Activated B cell treated with CpG ODN at 0.5 μM for 24 hours (primary cell): ENCODE data around the gene SNED1. TPM values are rescaled to one million over a fixed set of nuclear protein-coding genes. Genes with fewer than 3 reads are reported as not detected.
"Not testable (repeated sequence)": the region's sequence is repeated elsewhere in the genome, so short reads cannot be mapped to it uniquely, and the experiment has no call there.

Experiments
- ATAC-seq: fragments of 200-7000 bp; cut with Tn5 transposase; one replicate; pipeline ENCODE4 v1.10.0; 2021; ENCODE audit warnings: low read depth, mild to moderate bottlenecking, moderate library complexity
- CTCF ChIA-PET: fragments of 350-600 bp; sonication (Branson Sonifier 250); formaldehyde crosslinking; loops from one replicate; lab custom pipeline; 2021; ENCODE audit warnings: antibody characterized with exemption; lab: Charles Lee
- POLR2A ChIA-PET: fragments of 350-600 bp; sonication (Branson Sonifier 250); formaldehyde crosslinking; loops from one replicate; lab custom pipeline; 2021; ENCODE audit warnings: antibody characterized with exemption; lab: Charles Lee
- DNase-seq: peaks from one replicate; pipeline ENCODE4 v3.0.0; 2022
- H3K27ac Mint-ChIP-seq: one replicate; pipeline ENCODE4 v1.8.0; 2020; ENCODE audit warnings: mixed read lengths
- H3K27me3 Mint-ChIP-seq: one replicate; pipeline ENCODE4 v1.8.0; 2021; ENCODE audit warnings: mixed read lengths
- H3K36me3 Mint-ChIP-seq: one replicate; pipeline ENCODE4 v1.8.0; 2021; ENCODE audit warnings: low read depth, mixed read lengths
- H3K4me1 Mint-ChIP-seq: one replicate; pipeline ENCODE4 v1.8.0; 2021; ENCODE audit warnings: mixed read lengths
- H3K4me3 Mint-ChIP-seq: one replicate; pipeline ENCODE4 v1.8.0; 2020; ENCODE audit warnings: mild to moderate bottlenecking, mixed read lengths
- H3K9me3 Mint-ChIP-seq: one replicate; pipeline ENCODE4 v1.8.0; 2020; ENCODE audit warnings: mixed read lengths
- CTCF ChIP-seq: fragments of 200-600 bp; IDR thresholded peaks from one replicate; pipeline ENCODE4 v1.8.0; 2022; ENCODE audit warnings: antibody characterized with exemption, mild to moderate bottlenecking
- intact Hi-C: fragments of 100-400 bp; cut with micrococcal nuclease; formaldehyde crosslinking; loops from one replicate; pipeline ENCODE4 v1.15.1; 2024
- total RNA-seq: library from RNA; stranded (reverse); gene quantifications from 2 replicates; pipeline ENCODE4 v1.2.3, GENCODE V29; 2022

SNED1 gene
- total RNA-seq, 1 donor from 2014 or later: 59.8 TPM

DNA sequence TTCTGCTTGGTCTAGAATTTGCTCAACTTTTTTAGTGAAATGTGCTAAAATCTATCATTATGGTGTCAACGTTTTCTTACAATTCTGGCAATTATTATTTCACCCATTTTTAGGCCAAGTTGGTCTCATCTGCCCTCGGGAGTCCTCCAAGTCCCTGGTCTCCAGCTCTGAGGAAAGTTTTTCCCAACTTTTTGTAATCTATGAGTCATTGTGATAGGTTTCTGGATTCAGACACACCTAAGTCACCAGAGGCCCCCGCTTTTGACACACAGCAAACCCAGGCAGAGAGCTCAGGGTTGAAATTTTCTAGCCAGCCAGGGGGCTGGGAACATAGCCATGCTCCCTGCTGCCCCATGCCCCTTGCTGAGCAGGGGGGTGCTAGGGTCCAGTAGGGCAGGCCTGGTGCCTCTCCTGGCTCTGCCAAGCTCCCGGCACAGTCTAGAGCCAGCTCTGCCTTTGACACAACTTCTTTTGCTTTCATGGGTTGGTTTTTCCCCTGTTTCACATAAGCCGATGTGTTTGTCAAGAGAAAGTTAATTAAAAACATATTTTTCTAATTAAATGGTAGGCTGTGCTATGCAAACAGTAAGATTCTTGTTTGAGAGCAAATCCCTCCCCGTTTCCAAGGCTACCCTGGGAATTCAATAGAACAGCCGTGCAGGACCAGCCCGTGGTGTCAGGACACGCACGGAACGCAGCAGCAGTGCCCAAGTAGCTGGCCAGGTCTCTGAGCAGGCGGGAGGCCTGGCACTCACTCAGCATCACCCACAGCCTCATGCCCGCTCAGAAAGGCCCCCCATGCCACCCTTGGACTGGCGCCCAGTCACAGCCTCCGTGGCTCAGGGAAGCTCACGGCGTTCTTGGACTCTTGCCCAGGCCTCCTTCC lies 25.5 kb upstream of the SNED1 start:
- CTCF ChIA-PET: no interaction called here
- Mint-ChIP-seq H3K4me3 (no peak overlapping the region), H3K4me1 (no peaks in the 10 kb centered on the region), H3K36me3 (no peaks in the 10 kb centered on the region), H3K9me3 (peaks cover 9% of the 10 kb centered on the region), H3K27ac (no peak overlapping the region), H3K27me3 (peaks cover 20% of the 10 kb centered on the region)
- ATAC-seq: no peak
- no peak for DNase-seq
- no peak for TF ChIP-seq CTCF
- intact Hi-C loops: no loop called here
- POLR2A ChIA-PET: no interaction called here

DNA sequence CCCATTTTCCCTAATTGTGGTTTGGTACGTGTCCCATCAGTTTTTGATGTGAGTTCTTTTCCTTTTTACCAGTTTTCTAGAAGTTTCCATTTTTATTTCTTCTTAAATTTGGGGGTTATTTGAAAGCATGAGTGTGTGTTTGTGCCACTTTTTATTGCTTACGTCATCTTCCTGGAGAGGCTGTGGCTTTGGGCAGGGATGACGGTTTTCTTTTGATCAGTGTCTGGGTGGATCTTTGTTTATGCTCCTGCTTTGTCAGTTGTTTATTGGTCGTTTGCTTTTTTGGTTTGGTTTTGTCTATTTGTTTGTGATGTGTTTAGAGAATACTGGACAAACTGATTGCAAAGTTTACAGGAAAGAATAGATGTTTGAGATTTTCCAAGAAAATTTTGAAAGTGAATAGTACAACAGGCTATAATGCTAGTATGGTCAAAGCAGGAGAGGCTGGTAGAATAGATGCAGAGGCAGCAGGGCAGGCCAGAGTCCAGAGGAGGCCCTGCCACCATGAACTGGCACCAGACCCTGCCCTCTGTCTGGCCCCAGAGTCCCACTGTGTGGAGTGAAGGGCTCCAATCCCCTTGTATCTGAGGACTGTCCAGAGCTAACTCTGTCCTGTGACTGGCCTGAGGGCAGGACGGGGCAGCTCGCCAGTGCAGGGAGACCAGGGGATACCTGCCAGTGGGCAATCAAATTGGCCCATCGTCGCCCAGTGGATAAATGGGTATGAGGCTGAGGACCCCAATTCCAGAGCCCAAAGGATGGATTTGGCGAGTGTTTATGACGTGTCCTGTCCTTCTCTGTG lies 23.4 kb upstream of the SNED1 start:
- DNase-seq (no peak), ATAC-seq (no peak)
- Mint-ChIP-seq H3K36me3 (no peaks in the 10 kb centered on the region), H3K27me3 (peaks cover 20% of the 10 kb centered on the region), H3K9me3 (peaks cover 9% of the 10 kb centered on the region), H3K27ac (no peak overlapping the region), H3K4me3 (no peak overlapping the region), H3K4me1 (no peaks in the 10 kb centered on the region)
- intact Hi-C loops: no loop called here
- ChIA-PET POLR2A (no interaction called here), CTCF (no interaction called here)
- no peak for TF ChIP-seq CTCF

- peaks cover 20% of the 10 kb centered on the region for H3K27me3 Mint-ChIP-seq
- intact Hi-C loops, ATAC-seq, H3K4me1 Mint-ChIP-seq, DNase-seq, CTCF ChIA-PET, POLR2A ChIA-PET, H3K36me3 Mint-ChIP-seq, H3K27ac Mint-ChIP-seq, H3K9me3 Mint-ChIP-seq, H3K4me3 Mint-ChIP-seq: not testable (repeated sequence)
These were observed 22.5 kb upstream of the SNED1 start for GRCh38 chr2:240975903-240976302.

GRCh38 chr2:240981280-240981679 lies 17.1 kb upstream of the SNED1 start:
- H3K4me3 Mint-ChIP-seq: no peak overlapping the region

More at GRCh38 chr2:240981280-240981679, 17.1 kb upstream of the SNED1 start:
- CTCF ChIA-PET: no interaction called here
- Mint-ChIP-seq H3K27me3 (peaks cover 14% of the 10 kb centered on the region), H3K36me3 (no peaks in the 10 kb centered on the region), H3K4me1 (peaks cover 3% of the 10 kb centered on the region), H3K27ac (no peak overlapping the region), H3K9me3 (no peaks in the 10 kb centered on the region)
- intact Hi-C loops: loop anchor here (5.0 to 10.0 kb wide), 2 partner anchors 61 to 234 kb away; no protein-coding TSS in a partner anchor
- POLR2A ChIA-PET: no interaction called here
- DNase-seq: no peak
- no peak for TF ChIP-seq CTCF
- no peak for ATAC-seq
